LNCAP (cell line): ENCODE data around the gene RRP9.

ENCODE experiments used
- TF ChIP-seq, protein P1 (sequence below): fragments of 450-650 bp; IDR thresholded peaks from 2 replicates; pipeline ENCODE4 v1.5.1; 2017; ENCODE audit warnings: mild to moderate bottlenecking

RRP9 gene

DNA sequence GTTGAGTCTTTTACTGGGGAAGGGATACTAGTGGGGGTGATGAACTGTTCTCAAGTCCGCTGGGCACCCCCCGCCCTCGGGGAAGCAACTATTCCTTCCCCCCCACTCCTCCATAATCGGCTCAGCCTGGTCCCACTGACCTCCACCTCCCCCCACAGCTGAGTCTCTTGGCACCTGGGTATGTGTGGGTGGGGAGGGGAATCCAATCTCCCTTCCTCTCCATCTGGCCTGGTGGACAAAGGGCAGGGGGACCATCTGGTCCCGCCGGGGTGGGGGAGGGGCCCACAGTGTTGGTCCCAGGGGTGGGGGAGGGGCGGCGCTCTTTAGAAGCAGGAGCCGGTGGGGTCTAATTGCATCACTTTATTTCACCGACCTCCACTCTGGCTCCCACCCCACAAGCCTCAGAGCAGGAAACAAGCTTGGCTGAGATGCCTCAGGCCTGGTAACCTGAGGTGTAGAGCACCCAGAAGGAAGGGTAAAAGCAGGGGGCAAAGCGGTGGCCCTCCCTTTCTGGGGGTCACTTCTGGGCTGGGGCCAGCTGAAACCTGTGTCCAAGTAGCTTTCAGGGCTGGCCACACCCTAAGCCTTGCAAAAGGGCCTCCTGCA, 26.6 kb upstream of the RRP9 start:
- TF ChIP-seq, protein P1, sequence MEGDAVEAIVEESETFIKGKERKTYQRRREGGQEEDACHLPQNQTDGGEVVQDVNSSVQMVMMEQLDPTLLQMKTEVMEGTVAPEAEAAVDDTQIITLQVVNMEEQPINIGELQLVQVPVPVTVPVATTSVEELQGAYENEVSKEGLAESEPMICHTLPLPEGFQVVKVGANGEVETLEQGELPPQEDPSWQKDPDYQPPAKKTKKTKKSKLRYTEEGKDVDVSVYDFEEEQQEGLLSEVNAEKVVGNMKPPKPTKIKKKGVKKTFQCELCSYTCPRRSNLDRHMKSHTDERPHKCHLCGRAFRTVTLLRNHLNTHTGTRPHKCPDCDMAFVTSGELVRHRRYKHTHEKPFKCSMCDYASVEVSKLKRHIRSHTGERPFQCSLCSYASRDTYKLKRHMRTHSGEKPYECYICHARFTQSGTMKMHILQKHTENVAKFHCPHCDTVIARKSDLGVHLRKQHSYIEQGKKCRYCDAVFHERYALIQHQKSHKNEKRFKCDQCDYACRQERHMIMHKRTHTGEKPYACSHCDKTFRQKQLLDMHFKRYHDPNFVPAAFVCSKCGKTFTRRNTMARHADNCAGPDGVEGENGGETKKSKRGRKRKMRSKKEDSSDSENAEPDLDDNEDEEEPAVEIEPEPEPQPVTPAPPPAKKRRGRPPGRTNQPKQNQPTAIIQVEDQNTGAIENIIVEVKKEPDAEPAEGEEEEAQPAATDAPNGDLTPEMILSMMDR = no peak

DNA sequence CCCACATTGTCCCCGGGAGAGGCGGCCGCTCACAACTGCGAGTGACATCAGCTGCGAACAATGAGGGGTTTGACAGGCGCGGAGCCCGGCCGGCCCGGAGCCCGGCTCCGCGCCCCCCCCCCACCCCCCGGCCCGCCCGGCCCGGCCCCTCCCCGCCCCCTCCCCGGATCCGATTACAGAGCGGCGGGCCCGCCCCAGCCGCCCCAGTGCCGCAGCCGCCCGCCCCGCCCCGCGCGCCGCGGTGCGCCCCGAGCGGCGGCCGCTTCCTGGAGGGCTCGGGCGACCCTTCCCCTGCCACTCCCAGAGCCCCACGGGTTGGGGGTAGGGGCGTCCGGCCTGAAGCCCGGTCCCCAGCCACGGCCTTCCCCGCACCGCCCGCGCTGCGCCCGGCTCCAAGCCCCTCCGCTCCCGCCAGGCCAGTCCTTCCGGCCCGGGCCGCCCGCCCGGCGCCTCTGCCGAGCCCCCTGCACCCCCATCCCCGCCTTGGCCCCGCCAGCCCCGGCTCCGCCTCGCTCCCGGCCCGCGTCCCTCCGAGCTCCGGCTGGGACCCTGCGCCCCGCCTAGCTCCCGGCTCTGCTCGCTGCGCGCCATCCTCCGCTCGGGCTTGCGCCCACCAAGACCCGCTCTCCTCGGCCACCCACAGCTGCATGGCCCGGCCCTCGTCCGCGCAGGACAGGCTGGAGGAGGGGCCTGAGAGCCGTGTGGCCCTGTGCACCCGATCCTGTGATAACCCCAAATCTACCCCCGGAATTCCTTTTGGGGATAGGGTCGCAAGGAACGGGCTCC, 25.9 kb upstream of the RRP9 start, which contains the start of gene PCBP4:
TSS of gene PCBP4 (minus strand) at position 71 of the 786 bp plus-strand sequence. CDS start 6,214 bp downstream, outside the sequence.
- TF ChIP-seq, protein P1 = no peak

DNA sequence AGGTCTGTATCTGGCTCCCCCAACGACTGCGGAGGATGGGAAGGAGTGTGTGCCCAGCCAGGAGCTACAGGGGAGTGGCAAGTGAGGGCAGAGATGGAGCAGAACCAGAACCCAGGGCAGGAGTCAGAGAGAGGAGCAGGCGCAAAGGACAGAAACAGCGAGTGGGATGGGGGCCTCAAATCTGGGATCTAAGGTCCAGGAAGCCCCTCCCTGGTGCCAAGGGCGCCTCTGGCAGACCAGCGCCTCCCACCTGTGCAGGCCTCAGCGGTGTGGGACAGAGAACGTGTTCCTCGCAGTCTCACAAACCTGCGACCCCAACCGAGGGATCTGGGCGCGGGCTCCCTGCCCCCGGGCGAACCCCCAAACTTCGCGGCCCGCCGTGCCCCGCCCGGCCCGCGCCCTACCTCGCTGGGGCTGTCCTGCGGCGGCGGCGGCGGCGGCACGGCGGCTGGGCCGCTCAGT, 25.2 kb upstream of the RRP9 start:
- TF ChIP-seq, protein P1 = no peak

GRCh38 chr3:51966486-51966885, 24.8 kb upstream of the RRP9 start:
- TF ChIP-seq, protein P1 = no peak

DNA sequence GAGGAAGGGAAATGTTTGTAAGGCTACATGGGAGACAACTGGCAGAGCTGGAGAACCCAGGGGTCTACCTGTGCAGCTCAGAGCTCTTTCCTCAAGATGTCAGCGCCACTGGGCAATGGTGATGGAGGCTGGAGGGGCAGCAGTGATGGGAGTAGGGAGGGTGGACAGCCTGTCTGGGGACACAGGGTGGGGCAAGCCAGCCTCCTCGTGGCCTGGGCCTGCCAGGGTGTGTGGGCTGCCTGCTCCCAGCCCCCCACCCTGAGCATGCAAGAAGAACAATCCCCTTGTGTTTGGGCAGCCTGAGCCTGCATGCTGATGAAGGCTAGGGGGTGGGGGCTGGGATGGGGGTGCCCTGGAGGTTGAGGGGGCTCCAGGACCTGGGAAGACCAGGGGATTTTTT, 24.3 kb upstream of the RRP9 start:
- TF ChIP-seq, protein P1 = no peak

DNA sequence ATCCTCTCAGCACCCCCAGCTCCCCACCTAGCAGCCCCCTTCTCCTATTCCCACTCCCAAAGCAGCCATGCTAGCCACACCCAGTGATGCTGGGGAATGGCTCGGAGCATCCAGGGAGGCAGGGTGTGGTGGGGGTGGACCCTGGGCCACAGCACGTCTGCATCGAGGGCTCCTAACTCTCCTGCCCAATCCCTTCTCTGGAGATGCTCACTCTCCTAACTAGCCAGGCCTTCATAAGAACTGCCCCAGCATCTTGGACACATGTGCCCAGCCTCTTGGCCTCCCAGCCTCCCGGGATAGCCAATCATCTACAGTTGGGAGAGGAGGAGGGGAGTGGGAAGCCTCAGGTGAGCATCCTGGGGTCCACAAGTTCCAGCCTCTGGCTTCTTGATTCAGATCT, 22.8 kb upstream of the RRP9 start:
- TF ChIP-seq, protein P1 = no peak

- TF ChIP-seq, protein P1 = no peak
These were observed 22.3 kb upstream of the RRP9 start for GRCh38 chr3:51963951-51964451.
